ENCODE measurements around the gene FHIT. TPM values are rescaled to one million over a fixed set of nuclear protein-coding genes. Genes with fewer than 3 reads are reported as not detected.

Gene FHIT
- total and polyA plus RNA-seq, 10 of the 15 experiments (the other 5 are each of a cell fraction or from before 2014, with no cell fraction given): 4.2 to 14.9 (median 9.4) TPM

- Histone ChIP-seq H3K4me3 (no peak overlapping the region), H4K20me1 (ENCODE audit: control insufficient read depth, insufficient read depth) (no peaks in the 10 kb centered on the region), H3K9ac (ENCODE audit: control insufficient read depth, insufficient read depth, low read length) (no peak overlapping the region), H3K9me3 (replicated peaks; ENCODE audit: control insufficient read depth, insufficient read depth, low read length) (no peaks in the 10 kb centered on the region), H3K36me3 (ENCODE audit: control insufficient read depth in 2 of 2, insufficient read depth in 2 of 2, low read length in 1 of 2) (no peaks in the 10 kb centered on the region), H3K27ac (ENCODE audit: control insufficient read depth, insufficient read depth) (no peak overlapping the region), H3K79me2 (ENCODE audit: control insufficient read depth, insufficient read depth, low read length) (no peaks in the 10 kb centered on the region), H3K4me2 (ENCODE audit: control insufficient read depth, insufficient read depth) (no peak overlapping the region), H3K27me3 (replicated peaks in 1 of 2; ENCODE audit: control insufficient read depth in 2 of 2, insufficient read depth in 2 of 2, low read length in 1 of 2) (no peaks in the 10 kb centered on the region), H3K4me1 (ENCODE audit: control insufficient read depth, insufficient read depth, low read length) (no peaks in the 10 kb centered on the region), H2AFZ (ENCODE audit: control insufficient read depth, low read depth, low read length) (no peak overlapping the region)
- no peak for FAIRE-seq
- WGBS (ENCODE audit: insufficient coverage, insufficient replicate concordance, low lambda C conversion rate, missing lambda C conversion rate): 100% methylated on average over 1 of the region's 1 CpG
- CTCF ChIA-PET: interaction anchor here (1.0 to 1.5 kb wide), 3 partner anchors 21 to 71 kb away, joined by 3 to 7 read pairs (median 5); no protein-coding TSS in a partner anchor
- POLR2A ChIA-PET: no interaction called here
- no TSS peak for BruUV-seq (replicated peaks)
- ATAC-seq: no peak
- RAD21 ChIA-PET (ENCODE audit: unreplicated experiment): interaction anchor here (0.7 to 1.4 kb wide), 2 partner anchors 95 to 229 kb away, joined by 3 to 4 read pairs; no protein-coding TSS in a partner anchor
- in situ Hi-C loops (cut with MboI) (no loop called here), intact Hi-C loops (cut with micrococcal nuclease; ENCODE audit: unreplicated experiment) (no loop called here)
- DNase-seq (ENCODE audit: low read depth, low spot score): no peak
- TF ChIP-seq, protein P1, sequence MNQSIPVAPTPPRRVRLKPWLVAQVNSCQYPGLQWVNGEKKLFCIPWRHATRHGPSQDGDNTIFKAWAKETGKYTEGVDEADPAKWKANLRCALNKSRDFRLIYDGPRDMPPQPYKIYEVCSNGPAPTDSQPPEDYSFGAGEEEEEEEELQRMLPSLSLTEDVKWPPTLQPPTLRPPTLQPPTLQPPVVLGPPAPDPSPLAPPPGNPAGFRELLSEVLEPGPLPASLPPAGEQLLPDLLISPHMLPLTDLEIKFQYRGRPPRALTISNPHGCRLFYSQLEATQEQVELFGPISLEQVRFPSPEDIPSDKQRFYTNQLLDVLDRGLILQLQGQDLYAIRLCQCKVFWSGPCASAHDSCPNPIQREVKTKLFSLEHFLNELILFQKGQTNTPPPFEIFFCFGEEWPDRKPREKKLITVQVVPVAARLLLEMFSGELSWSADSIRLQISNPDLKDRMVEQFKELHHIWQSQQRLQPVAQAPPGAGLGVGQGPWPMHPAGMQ (IDR thresholded peaks at IDR 0.05; ENCODE audit: borderline replicate concordance): no peak
- no peak for TF ChIP-seq TBL1XR1 (IDR thresholded peaks at IDR 0.05; ENCODE audit: low read depth, low read length)
- SMC1A ChIA-PET (ENCODE audit: uncharacterized antibody, unreplicated experiment): interaction anchor here (0.6 to 1.4 kb wide), 5 partner anchors 9 to 309 kb away, joined by 3 to 4 read pairs (median 3); no protein-coding TSS in a partner anchor
Measured at GRCh38 chr3:61152071-61152470, 99.2 kb downstream of the FHIT start.

DNA sequence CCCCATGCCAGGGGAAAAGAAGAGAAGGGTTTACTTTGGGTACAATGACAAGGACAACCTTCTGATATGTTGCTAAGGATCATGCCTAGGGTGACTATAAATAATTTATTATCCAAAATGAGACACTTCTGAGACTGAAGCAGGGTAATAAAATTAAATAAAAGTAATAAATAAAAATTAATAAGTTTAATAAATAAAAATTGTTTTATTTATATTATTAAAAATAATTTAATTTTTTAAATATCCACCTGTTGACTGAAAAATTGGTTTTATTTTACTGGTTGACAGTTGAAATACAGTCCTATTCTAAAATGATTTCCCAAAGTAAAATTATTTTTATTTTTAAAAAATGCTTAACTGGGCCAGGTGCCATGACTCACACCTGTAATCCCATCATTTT lies 102.0 kb downstream of the FHIT start:
- Histone ChIP-seq H3K9ac (ENCODE audit: control insufficient read depth, insufficient read depth, low read length) (no peak overlapping the region), H4K20me1 (ENCODE audit: control insufficient read depth, insufficient read depth) (no peaks in the 10 kb centered on the region), H3K4me3 (no peak overlapping the region), H3K79me2 (ENCODE audit: control insufficient read depth, insufficient read depth, low read length) (no peaks in the 10 kb centered on the region), H3K27me3 (replicated peaks in 1 of 2; ENCODE audit: control insufficient read depth in 2 of 2, insufficient read depth in 2 of 2, low read length in 1 of 2) (no peaks in the 10 kb centered on the region), H2AFZ (ENCODE audit: control insufficient read depth, low read depth, low read length) (no peak overlapping the region), H3K27ac (ENCODE audit: control insufficient read depth, insufficient read depth) (no peak overlapping the region), H3K4me1 (ENCODE audit: control insufficient read depth, insufficient read depth, low read length) (no peaks in the 10 kb centered on the region), H3K36me3 (ENCODE audit: control insufficient read depth in 2 of 2, insufficient read depth in 2 of 2, low read length in 1 of 2) (no peaks in the 10 kb centered on the region), H3K4me2 (ENCODE audit: control insufficient read depth, insufficient read depth) (no peak overlapping the region), H3K9me3 (replicated peaks; ENCODE audit: control insufficient read depth, insufficient read depth, low read length) (no peaks in the 10 kb centered on the region)
- ChIA-PET POLR2A (no interaction called here), SMC1A (ENCODE audit: uncharacterized antibody, unreplicated experiment) (no interaction called here), RAD21 (ENCODE audit: unreplicated experiment) (interaction anchor here (0.6 kb wide), 1 partner anchor 1679 kb away, joined by 3 read pairs; no protein-coding TSS in a partner anchor), CTCF (no interaction called here)
- no TSS peak for BruUV-seq (replicated peaks)
- FAIRE-seq: no peak
- intact Hi-C loops (cut with micrococcal nuclease; ENCODE audit: unreplicated experiment): no loop called here
- ATAC-seq: no peak
- DNase-seq (ENCODE audit: low read depth, low spot score): no peak
- in situ Hi-C loops (cut with MboI): no loop called here
- no peak for TF ChIP-seq IKZF1 (conservative IDR thresholded peaks at IDR 0.05)
- no peak for TF ChIP-seq CBX5 (IDR thresholded peaks at IDR 0.05; ENCODE audit: low read depth)
- TF ChIP-seq RELA (IDR thresholded peaks at IDR 0.05; ENCODE audit: borderline replicate concordance, partially characterized antibody): no peak
- no peak for TF ChIP-seq STAT1 (conservative IDR thresholded peaks at IDR 0.05)
- no peak for TF ChIP-seq TCF7 (IDR thresholded peaks at IDR 0.05; ENCODE audit: borderline replicate concordance)
- no peak for TF ChIP-seq BCL11A (IDR thresholded peaks at IDR 0.05; ENCODE audit: low read depth, low read length)
- no peak for TF ChIP-seq ZNF207 (IDR thresholded peaks at IDR 0.05; ENCODE audit: borderline replicate concordance)
- TF ChIP-seq, protein P2, sequence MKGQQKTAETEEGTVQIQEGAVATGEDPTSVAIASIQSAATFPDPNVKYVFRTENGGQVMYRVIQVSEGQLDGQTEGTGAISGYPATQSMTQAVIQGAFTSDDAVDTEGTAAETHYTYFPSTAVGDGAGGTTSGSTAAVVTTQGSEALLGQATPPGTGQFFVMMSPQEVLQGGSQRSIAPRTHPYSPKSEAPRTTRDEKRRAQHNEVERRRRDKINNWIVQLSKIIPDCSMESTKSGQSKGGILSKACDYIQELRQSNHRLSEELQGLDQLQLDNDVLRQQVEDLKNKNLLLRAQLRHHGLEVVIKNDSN (IDR thresholded peaks at IDR 0.05; ENCODE audit: borderline replicate concordance, extremely low read length, insufficient read depth, low read depth, low read length): no peak
- TF ChIP-seq SMAD1 (IDR thresholded peaks at IDR 0.05; ENCODE audit: low read depth, partially characterized antibody): no peak
- no peak for TF ChIP-seq BMI1 (IDR thresholded peaks at IDR 0.05; ENCODE audit: borderline replicate concordance)
- no peak for TF ChIP-seq FOXK2 (IDR thresholded peaks at IDR 0.05)
- TF ChIP-seq CHD4 (IDR thresholded peaks at IDR 0.05): no peak
- no peak for TF ChIP-seq MEF2A (IDR thresholded peaks at IDR 0.05; ENCODE audit: insufficient read depth, low read depth, low read length)
- TF ChIP-seq, protein P3, sequence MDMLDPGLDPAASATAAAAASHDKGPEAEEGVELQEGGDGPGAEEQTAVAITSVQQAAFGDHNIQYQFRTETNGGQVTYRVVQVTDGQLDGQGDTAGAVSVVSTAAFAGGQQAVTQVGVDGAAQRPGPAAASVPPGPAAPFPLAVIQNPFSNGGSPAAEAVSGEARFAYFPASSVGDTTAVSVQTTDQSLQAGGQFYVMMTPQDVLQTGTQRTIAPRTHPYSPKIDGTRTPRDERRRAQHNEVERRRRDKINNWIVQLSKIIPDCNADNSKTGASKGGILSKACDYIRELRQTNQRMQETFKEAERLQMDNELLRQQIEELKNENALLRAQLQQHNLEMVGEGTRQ (IDR thresholded peaks at IDR 0.05; ENCODE audit: borderline replicate concordance, low read depth, low read length): no peak
- no peak for TF ChIP-seq SRF (IDR thresholded peaks at IDR 0.05; ENCODE audit: low read depth in 2 of 2, low read length in 2 of 2)
